HG03175 (cell line): ENCODE measurements around the gene FRY.

Experiments used
- ATAC-seq: cut with Tn5 transposase; IDR thresholded peaks from one replicate; pipeline ENCODE4 v1.9.1; 2021; ENCODE audit warnings: mild to moderate bottlenecking, moderate library complexity; ENCODE audit not compliant: unreplicated experiment

The FRY gene

DNA sequence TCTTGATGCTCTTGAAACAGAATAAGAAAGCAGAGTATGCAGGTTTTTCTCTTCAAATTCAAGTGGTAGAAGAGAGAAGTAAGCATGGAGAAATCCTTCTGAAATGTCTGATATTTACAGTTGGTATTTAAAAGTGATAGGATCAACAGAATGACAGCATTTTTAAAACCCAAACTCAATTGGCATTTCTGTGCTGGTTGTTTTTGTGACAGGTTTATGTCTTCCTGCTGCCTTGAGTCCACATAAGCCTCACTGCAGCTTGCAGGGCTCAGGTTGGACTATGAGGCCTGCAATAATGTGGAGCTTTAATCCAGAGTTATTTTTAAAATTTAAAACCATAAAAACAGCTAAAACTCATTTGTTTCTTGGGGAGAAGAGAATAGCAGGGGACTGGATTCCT is 178.5 kb downstream of the FRY start:
- no peak for ATAC-seq

DNA sequence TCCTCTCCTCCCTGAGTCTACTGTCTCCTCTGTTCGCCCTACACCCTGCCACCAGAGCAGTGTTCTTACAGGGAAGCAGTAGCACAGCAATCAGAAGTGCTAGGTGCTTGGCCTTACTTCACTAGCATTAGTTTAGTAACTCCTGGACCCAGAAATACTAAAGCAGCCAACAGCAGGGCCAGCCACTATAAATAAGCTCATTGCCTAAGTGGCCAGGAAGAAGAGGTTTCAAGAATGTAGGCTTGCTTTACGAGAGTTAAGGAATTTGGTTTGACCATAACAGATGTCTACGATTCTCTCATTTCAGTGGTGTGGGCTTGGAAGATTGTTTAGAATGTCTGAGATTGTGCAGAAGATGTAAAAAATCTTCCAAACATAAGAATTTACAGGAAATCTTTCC is 180.2 kb downstream of the FRY start:
- ATAC-seq: no peak

GRCh38 chr13:32212421-32212820 is 180.8 kb downstream of the FRY start:
- ATAC-seq: no peak

DNA sequence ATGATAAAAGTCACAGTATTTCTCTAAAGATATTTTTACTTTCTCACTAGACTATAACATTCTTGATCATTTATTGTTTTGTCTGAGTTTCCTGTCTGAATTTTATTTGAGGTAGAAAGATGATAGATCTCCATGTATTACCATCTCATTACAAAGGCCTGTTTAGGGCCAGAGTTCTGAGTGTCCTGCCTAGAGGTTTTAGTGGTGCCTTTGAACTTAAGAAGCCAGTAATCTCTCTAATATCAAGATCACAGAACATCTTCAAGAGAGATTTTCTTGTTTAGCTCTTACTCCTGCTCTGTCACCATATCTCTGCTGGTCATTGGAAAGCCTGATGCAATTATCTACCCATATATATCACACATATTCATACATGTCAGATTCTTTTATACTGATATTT is 182.1 kb downstream of the FRY start:
- ATAC-seq: no peak

DNA sequence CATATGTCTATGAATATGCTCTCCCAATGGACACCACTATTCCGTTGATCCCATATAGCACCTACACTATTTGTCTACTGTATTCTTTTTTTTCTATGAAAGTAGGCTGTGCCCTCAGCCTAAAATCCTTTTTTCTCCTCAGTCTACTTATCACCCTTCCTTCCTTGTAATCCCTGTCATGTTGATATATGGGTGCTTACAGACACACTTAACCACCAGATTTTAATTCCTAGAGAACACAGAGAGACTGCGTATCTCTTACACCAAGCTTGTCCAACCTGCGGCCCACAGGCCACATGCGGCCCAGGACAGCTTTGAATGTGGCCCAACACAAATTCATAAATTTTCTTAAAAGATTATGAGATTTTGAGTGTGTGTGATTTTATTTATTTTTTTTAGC is 182.5 kb downstream of the FRY start:
- no peak for ATAC-seq

DNA sequence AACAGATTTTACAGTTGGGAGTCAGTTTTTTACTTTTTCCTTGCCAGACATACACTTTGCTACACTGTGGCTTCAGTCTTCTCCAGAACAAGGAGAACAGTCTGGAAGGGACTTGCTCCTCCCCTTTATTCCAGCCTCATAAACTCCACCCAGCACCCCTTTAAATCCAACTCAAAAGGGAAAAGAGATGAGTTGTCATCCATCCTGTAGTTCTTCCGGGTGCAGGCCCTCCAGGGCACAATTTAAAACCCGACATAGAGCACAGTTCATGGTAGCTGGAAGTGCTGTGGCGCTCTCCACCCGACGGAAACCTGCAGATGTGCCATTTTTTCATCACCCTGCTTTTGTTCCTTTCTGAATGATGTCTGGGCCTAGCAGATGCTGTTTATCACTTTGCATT is 184.7 kb downstream of the FRY start:
- no peak for ATAC-seq

GRCh38 chr13:32222046-32222676 is 190.6 kb downstream of the FRY start:
- ATAC-seq: no peak

DNA sequence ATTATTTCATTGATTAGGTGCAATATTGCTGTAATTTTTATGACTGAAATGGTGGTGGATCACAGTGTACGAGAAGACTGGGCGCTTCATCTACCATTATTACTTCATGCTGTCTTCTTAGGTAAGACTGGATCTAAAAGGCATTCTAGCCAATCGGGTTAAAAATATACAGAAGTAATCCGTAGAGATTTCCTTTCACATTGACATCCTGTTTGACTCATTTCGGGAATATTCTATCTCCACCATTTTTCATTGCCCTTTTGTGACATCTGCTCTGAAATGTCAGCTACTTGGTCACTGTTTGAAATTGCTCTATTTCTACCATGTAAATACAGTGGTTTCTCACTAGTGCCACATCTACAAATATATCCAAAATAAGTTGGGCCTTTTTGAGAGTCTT is 193.3 kb downstream of the FRY start:
- ATAC-seq: no peak

DNA sequence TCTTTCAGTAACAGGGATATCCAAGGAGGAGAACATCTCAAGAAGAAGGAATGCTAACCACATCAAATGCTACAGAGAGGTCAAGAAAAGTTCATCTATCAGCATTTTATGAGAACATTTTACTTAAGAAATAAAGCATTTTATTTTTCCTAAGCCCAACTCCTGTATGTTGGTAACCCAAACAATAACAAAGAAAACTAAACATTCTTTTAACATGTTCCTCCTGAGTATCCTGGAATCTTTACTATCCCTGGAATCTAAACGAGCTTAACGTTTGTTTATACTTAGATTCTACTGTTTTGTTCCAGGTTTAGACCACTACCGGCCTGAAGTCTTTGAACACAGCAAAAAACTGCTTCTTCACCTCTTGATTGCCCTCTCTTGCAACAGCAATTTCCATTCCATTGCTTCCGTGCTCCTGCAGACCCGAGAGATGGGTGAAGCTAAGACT is 193.9 kb downstream of the FRY start:
- ATAC-seq: no peak

DNA sequence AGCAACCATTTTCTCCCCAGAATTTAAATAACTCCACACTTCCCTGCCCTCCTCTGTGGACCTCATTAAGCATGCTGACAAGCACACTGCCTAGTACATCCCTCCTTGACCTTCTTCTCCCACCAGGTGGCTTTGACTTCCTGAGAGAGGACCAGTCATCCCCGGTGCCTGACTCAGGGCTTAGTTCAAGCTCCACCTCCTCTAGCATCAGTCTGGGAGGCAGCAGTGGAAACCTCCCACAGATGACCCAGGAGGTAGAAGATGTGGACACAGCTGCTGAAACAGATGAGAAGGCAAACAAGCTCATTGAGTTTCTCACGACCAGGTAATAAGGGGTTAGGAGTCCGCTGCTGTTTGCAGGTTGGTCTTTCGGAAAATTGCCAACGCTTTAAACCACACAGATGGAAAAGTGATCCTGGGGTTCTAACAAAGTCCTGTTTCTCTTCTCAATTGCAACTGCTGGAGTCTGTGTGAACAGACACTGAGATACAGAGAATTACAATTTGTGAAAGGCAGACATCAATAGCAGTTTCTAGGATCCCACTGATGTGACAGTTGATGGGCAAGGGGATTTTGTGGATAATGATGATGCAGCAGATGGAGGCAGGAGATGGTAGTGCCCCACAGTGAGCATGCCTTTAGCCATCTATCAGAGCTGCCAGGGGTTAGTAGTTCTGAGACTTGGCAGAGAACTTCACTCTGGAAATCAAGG is 196.9 kb downstream of the FRY start:
- ATAC-seq: no peak

DNA sequence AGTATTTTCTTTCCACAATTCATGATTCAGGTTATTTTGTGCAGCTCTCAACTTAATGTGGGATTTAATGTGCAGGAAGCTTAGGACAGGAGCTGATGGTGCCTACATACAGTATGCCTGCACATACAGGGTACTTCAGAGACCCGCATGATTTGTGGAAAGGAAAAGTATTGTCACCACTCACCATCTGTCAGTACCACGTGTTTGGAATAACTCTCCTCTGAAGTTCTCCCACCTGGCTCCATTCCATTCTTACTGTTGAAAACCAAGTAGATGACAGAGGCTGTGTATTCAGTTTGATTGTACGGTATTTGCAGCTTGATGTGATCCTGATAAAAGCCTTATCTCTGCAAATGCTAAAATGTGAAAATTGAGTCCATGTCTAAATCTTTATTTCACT is 197.9 kb downstream of the FRY start:
- ATAC-seq: no peak

DNA sequence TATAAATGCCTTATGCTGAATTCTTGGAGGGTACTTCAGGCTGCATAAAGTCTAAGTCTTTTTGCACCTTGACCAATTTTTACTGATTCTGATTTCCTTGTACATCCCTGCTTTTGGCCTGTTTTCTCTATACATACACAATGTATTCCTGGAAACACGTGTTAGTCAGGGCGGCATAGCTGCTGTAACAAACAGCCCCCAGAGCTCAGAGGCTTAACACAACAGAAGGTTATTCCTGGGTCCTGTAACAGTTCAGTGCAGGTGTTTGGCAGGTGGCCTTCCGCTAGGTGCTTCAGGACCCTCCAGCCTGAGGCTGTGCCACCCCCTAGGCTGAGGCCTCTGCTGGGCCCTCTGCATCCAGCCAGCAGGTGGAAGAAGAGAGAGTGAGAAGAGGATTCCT is 200.7 kb downstream of the FRY start:
- ATAC-seq: no peak

DNA sequence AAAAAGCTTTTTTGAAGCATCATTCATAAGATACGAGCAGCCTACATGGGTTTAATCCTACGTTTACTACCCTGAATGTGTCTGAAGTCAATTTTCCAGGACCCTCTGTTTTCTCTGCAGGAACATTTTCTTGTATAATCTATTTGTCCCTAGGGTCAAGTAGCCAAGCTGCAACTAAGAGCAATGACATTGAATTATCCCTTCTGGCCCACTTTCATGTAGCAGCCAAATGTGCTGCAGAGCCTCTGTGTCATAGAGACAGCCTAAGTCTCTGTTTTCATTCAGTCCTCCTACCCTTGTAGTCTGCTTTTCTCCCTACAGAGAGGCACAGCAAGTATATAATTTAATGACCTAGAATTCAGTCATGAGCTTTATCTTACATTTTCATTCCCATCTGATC is 201.5 kb downstream of the FRY start:
- no peak for ATAC-seq

DNA sequence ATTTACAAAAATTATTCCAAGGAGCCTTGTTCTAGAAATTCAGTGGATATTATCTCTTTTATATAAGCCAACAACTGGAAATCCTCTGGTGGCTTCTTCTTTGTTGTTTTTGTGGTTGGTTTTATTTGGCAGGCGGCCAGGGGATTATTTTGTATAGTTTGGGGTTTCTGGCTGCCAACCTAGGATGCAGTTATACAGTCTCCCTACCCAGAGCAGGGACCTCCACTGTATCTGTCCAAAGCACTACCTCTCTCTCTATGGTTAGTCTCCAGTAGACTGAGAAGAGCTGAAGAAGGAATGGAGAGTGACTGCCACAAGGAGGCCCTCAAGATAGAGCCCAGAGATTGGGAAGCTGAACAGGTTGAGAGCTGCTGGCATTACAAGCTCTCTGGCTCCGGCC is 203.3 kb downstream of the FRY start:
- ATAC-seq: no peak

DNA sequence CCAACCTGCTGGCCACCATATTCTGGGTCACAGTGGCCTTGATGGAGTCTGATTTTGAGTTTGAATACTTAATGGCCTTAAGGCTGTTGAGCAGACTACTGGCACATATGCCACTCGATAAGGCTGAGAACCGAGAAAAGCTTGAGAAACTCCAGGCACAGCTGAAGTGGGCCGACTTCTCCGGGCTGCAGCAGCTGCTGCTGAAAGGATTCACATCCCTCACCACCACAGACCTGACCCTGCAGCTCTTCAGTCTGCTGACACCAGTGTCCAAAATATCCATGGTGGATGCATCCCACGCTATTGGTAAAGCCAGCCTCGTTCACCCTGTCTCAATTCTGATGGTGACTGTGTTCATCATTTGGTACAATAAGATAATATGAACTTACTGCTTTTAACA is 206.1 kb downstream of the FRY start:
- ATAC-seq: no peak

DNA sequence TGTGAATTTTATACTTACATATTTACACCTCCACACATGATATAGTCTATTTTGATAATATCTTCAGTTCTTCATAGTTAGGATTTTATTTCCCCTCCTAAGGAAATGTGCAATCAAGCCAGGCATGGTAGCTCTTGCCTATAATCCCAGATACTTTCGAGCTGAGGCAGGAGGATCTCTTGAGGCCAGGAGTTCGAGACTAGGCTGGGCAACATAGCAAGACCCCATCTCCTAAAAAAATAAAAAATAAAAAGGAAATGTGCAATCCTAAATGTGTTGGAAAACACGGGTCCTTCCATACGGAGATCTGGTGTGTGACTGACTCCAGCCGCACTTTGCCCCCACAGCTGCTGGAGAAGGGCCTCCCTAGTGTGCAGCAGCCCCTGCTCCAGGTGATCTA is 212.1 kb downstream of the FRY start:
- ATAC-seq: no peak

DNA sequence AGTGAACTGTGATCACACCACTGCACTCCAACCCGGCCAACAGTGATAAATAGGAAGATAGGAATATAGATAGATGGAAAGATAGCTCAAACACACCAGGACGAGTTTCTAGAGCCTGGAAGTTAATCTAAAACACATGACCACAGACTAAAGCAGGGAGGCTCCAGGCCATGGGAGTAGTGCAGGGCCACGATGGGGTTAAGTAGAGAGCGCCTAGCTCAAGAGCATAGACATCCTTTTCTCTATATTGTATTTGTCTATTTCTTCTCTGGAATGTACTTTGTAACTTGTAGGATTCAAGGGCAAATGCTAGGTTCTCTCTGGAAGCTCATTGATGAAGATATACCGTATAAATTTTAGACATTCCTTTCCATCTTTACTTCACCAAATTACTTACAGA is 214.0 kb downstream of the FRY start:
- ATAC-seq: no peak

GRCh38 chr13:32246468-32246867 is 214.9 kb downstream of the FRY start:
- peak; percentile 75 for ATAC-seq

DNA sequence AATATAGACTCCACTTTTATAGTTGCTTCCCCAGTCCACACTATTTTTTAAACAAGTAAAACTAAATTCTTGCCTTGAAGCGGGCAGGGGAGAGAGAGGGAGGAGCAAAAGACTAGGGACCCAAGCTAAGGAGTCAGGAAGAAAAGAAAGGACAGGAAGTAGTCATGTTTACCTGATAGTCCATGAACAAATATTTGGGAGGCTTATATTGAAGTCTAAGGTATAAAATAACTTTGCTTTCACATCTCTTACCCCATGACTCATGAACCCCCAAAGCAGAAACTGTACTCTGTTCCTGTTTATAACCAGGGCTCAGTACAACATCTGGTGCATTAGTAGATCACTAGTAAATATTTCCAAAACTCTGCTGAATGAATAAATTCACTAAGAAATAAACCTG is 216.3 kb downstream of the FRY start:
- no peak for ATAC-seq

DNA sequence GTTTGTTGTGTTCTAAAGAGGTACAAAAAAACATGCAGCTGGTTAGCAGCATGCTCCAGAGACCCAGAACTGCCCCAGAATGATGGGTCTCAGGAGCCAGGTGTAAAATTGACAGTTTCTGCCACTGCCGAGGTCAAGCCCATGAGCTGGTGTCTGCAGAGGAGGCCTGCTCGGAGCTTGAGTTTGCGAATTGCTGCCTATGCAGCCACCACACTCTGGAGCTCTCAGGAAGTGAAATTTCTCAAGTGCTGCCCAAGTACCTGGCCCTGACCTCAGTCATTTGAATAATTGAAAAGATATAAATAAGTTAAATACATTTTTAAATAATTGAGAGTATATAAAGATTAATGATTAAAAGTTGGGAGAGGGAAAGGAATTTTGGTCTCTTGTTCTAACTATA is 217.2 kb downstream of the FRY start:
- peak; percentile 76 for ATAC-seq

- no peak for ATAC-seq
These were observed 221.4 kb downstream of the FRY start for GRCh38 chr13:32252812-32253438.

GRCh38 chr13:32253911-32254399 is 222.4 kb downstream of the FRY start:
- ATAC-seq: no peak
